HL-60/S4 treated with retinoic acid at 250 ng/mL for 4 days and 3 days (cell line): ENCODE measurements around the gene AGRN.
"Not testable (repeated sequence)": the region's sequence is repeated elsewhere in the genome, so short reads cannot be mapped to it uniquely, and the experiment has no call there.

Source experiments
- in situ Hi-C: fragments of 300-500 bp; cut with MboI; formaldehyde crosslinking; loops from 2 replicates; pipeline ENCODE4 v1.7.0; 2022; ENCODE audit warnings: low sequenced_read_pairs

Gene AGRN

GRCh38 chr1:1019122-1019999, 559 bp upstream of the AGRN start:
- in situ Hi-C loops, result no loop called here

GRCh38 chr1:1020415-1021009, 592 bp downstream of the AGRN start:
- in situ Hi-C loops, result no loop called here

GRCh38 chr1:1021010-1021919, 1.3 kb downstream of the AGRN start:
- in situ Hi-C loops, result no loop called here

GRCh38 chr1:1021920-1022259, 2.0 kb downstream of the AGRN start:
- in situ Hi-C loops, result no loop called here

GRCh38 chr1:1022302-1023009, 2.5 kb downstream of the AGRN start:
- in situ Hi-C loops, result no loop called here

GRCh38 chr1:1023700-1024099, 3.8 kb downstream of the AGRN start:
- in situ Hi-C loops, result no loop called here

GRCh38 chr1:1024149-1024770, 4.3 kb downstream of the AGRN start:
- in situ Hi-C loops, result no loop called here

- in situ Hi-C loops, result no loop called here
Observed at GRCh38 chr1:1024771-1025699, 5.1 kb downstream of the AGRN start.

- in situ Hi-C loops, result no loop called here
Observed at GRCh38 chr1:1025730-1026129, 5.8 kb downstream of the AGRN start.

- in situ Hi-C loops, result no loop called here
Observed at GRCh38 chr1:1026599-1027413, 6.9 kb downstream of the AGRN start.

- in situ Hi-C loops, result no loop called here
Observed at GRCh38 chr1:1027791-1028190, 7.9 kb downstream of the AGRN start.

GRCh38 chr1:1030867-1031658, 11.1 kb downstream of the AGRN start:
- in situ Hi-C loops, result not testable (repeated sequence)

GRCh38 chr1:1031659-1032235, 11.8 kb downstream of the AGRN start:
- in situ Hi-C loops, result no loop called here

- in situ Hi-C loops, result no loop called here
Observed at GRCh38 chr1:1032424-1032823, 12.5 kb downstream of the AGRN start.

GRCh38 chr1:1033009-1033587, 13.2 kb downstream of the AGRN start:
- in situ Hi-C loops, result no loop called here

GRCh38 chr1:1033731-1034438, 14.0 kb downstream of the AGRN start:
- in situ Hi-C loops, result no loop called here

- in situ Hi-C loops, result no loop called here
Observed at GRCh38 chr1:1034439-1034781, 14.5 kb downstream of the AGRN start.
